ENCODE results near the gene POLH. TPM values are rescaled to one million over a fixed set of nuclear protein-coding genes. Genes with fewer than 3 reads are reported as not detected.

POLH gene
- total and polyA plus RNA-seq, 2 donors (not counting 1 experiment from before 2014, with no cell fraction given): 19.0 to 21.8 TPM

- Histone ChIP-seq H3K27me3 (ENCODE audit: control insufficient read depth, insufficient read depth, low read length) (no peaks in the 10 kb centered on the region), H3K36me3 (ENCODE audit: control insufficient read depth, insufficient read depth, low read length) (peaks cover 5% of the 10 kb centered on the region), H4K20me1 (ENCODE audit: control insufficient read depth, extremely low read depth, insufficient read depth, low read length) (no peaks in the 10 kb centered on the region), H3K79me2 (ENCODE audit: control insufficient read depth, insufficient read depth, low read length) (no peaks in the 10 kb centered on the region), H3K9me3 (ENCODE audit: control insufficient read depth, insufficient read depth, low read depth, low read length) (no peaks in the 10 kb centered on the region), H3K9ac (ENCODE audit: insufficient read depth, low read length) (no peak overlapping the region), H3K4me3 (replicated peaks in 1 of 4; ENCODE audit: control extremely low read depth in 1 of 4, insufficient read depth in 1 of 4, low read depth in 3 of 4, low read length in 4 of 4) (no peak overlapping the region), H3K4me2 (ENCODE audit: extremely low read depth, insufficient read depth, low read length) (no peak overlapping the region), H3K4me1 (ENCODE audit: control insufficient read depth, extremely low read depth, insufficient read depth, low read length) (no peaks in the 10 kb centered on the region), H3K27ac (ENCODE audit: insufficient read depth, low read length) (no peak overlapping the region), H2AFZ (ENCODE audit: low read length) (no peak overlapping the region)
- TF ChIP-seq CTCF (conservative IDR thresholded peaks at IDR 0.05 in 1 of 2, IDR thresholded peaks at IDR 0.05 in 1 of 2; ENCODE audit: low read depth in 1 of 2, low read length in 2 of 2) (no peak), EZH2 (IDR thresholded peaks at IDR 0.05; ENCODE audit: low read length, missing control alignments) (no peak)
- no peak for DNase-seq (ENCODE audit: low read depth in 2 of 2)
These were observed 33.4 kb downstream of the POLH start for GRCh38 chr6:43609402-43609801.

GRCh38 chr6:43610431-43610830 is 34.4 kb downstream of the POLH start:
- no peak overlapping the region for H3K4me3 ChIP-seq (replicated peaks in 1 of 4; ENCODE audit: control extremely low read depth in 1 of 4, insufficient read depth in 1 of 4, low read depth in 3 of 4, low read length in 4 of 4)
- H3K27ac ChIP-seq (ENCODE audit: insufficient read depth, low read length): no peak overlapping the region
- no peaks in the 10 kb centered on the region for H3K4me1 ChIP-seq (ENCODE audit: control insufficient read depth, extremely low read depth, insufficient read depth, low read length)
- peaks cover 7% of the 10 kb centered on the region for H3K36me3 ChIP-seq (ENCODE audit: control insufficient read depth, insufficient read depth, low read length)
- H2AFZ ChIP-seq (ENCODE audit: low read length): no peak overlapping the region
- no peak overlapping the region for H3K4me2 ChIP-seq (ENCODE audit: extremely low read depth, insufficient read depth, low read length)
- no peaks in the 10 kb centered on the region for H3K27me3 ChIP-seq (ENCODE audit: control insufficient read depth, insufficient read depth, low read length)
- H3K9me3 ChIP-seq (ENCODE audit: control insufficient read depth, insufficient read depth, low read depth, low read length): no peaks in the 10 kb centered on the region
- H4K20me1 ChIP-seq (ENCODE audit: control insufficient read depth, extremely low read depth, insufficient read depth, low read length): no peaks in the 10 kb centered on the region
- DNase-seq (ENCODE audit: low read depth in 2 of 2): no peak
- H3K9ac ChIP-seq (ENCODE audit: insufficient read depth, low read length): no peak overlapping the region
- TF ChIP-seq CTCF (conservative IDR thresholded peaks at IDR 0.05 in 1 of 2, IDR thresholded peaks at IDR 0.05 in 1 of 2; ENCODE audit: low read depth in 1 of 2, low read length in 2 of 2): no peak
- no peak for TF ChIP-seq EZH2 (IDR thresholded peaks at IDR 0.05; ENCODE audit: low read length, missing control alignments)
- no peaks in the 10 kb centered on the region for H3K79me2 ChIP-seq (ENCODE audit: control insufficient read depth, insufficient read depth, low read length)

- Histone ChIP-seq H4K20me1 (ENCODE audit: control insufficient read depth, extremely low read depth, insufficient read depth, low read length) (no peaks in the 10 kb centered on the region), H3K9ac (ENCODE audit: insufficient read depth, low read length) (no peak overlapping the region), H3K79me2 (ENCODE audit: control insufficient read depth, insufficient read depth, low read length) (no peaks in the 10 kb centered on the region), H3K27ac (ENCODE audit: insufficient read depth, low read length) (no peak overlapping the region), H2AFZ (ENCODE audit: low read length) (no peak overlapping the region), H3K9me3 (ENCODE audit: control insufficient read depth, insufficient read depth, low read depth, low read length) (no peaks in the 10 kb centered on the region), H3K4me1 (ENCODE audit: control insufficient read depth, extremely low read depth, insufficient read depth, low read length) (no peaks in the 10 kb centered on the region), H3K4me2 (ENCODE audit: extremely low read depth, insufficient read depth, low read length) (no peak overlapping the region), H3K4me3 (replicated peaks in 1 of 4; ENCODE audit: control extremely low read depth in 1 of 4, insufficient read depth in 1 of 4, low read depth in 3 of 4, low read length in 4 of 4) (no peak overlapping the region), H3K36me3 (ENCODE audit: control insufficient read depth, insufficient read depth, low read length) (peaks cover 9% of the 10 kb centered on the region), H3K27me3 (ENCODE audit: control insufficient read depth, insufficient read depth, low read length) (no peaks in the 10 kb centered on the region)
- TF ChIP-seq CTCF (conservative IDR thresholded peaks at IDR 0.05 in 1 of 2, IDR thresholded peaks at IDR 0.05 in 1 of 2; ENCODE audit: low read depth in 1 of 2, low read length in 2 of 2): no peak
- TF ChIP-seq EZH2 (IDR thresholded peaks at IDR 0.05; ENCODE audit: low read length, missing control alignments): no peak
- no peak for DNase-seq (ENCODE audit: low read depth in 2 of 2)
These were observed 37.9 kb downstream of the POLH start for GRCh38 chr6:43613721-43614395.

Measured in fibroblast of lung (primary cell).